Stimulated activated CD4-positive, alpha-beta T cell treated with anti-CD3 and anti-CD28 coated beads, Interleukin-12 subunit alpha, Interleukin-12 subunit beta, amount 100 ng/mL, for 24 hours (primary cell): ENCODE measurements around the gene SYTL1.
"Not testable (repeated sequence)": the region's sequence is repeated elsewhere in the genome, so short reads cannot be mapped to it uniquely, and the experiment has no call there.

Experiments
- DNase-seq, 2 experiments: peaks; one replicate each; pipeline ENCODE4 v3.0.0-alpha.2; 2020; ENCODE audit warnings: low read depth in 2 of 2

The SYTL1 gene

GRCh38 chr1:27384797-27385196 lies 43.0 kb downstream of the SYTL1 start:
- DNase-seq = not testable (repeated sequence)

DNA sequence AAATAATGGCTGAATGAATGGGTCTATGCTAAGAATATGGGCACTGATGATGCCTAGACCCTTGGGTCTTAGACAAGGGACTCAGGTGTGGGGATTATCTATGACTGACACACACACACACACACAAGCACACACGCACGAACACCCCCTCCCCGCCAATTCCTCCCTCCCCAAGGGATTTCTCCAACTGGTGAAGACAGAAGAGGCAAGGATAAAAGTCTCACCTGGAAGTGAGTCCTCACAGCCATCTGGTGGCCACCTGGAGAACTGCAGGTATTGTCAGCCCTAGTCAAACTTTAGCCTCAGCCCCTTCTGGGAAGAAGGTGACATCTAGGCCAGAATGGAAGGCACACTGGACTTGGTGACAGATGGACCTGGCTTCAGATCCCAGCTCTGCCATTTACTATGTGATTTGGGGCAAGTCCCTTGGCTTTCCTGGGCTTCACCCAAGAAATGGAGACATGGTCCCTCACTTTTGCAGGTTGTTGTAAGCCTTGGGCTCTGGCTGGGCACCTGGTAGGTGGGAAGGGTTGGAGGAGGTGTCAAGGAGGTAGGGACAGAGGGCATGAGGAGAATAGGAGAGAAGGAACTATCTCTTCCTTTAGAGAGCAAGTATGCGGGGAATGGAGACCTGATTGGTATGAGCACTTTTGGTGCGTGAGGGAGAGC lies 46.6 kb downstream of the SYTL1 start:
- peak; percentile 44 to 73 for DNase-seq

- DNase-seq = no peak
Measured at GRCh38 chr1:27391511-27392095, 49.8 kb downstream of the SYTL1 start.

- peak; percentile 87 to 93 for DNase-seq
Measured at GRCh38 chr1:27392096-27392777, 50.4 kb downstream of the SYTL1 start, which contains the start of gene GPR3. Gene GPR3 (plus strand): TSS chr1:27392622. CDS start chr1:27393799, 1,177 bp downstream.

DNA sequence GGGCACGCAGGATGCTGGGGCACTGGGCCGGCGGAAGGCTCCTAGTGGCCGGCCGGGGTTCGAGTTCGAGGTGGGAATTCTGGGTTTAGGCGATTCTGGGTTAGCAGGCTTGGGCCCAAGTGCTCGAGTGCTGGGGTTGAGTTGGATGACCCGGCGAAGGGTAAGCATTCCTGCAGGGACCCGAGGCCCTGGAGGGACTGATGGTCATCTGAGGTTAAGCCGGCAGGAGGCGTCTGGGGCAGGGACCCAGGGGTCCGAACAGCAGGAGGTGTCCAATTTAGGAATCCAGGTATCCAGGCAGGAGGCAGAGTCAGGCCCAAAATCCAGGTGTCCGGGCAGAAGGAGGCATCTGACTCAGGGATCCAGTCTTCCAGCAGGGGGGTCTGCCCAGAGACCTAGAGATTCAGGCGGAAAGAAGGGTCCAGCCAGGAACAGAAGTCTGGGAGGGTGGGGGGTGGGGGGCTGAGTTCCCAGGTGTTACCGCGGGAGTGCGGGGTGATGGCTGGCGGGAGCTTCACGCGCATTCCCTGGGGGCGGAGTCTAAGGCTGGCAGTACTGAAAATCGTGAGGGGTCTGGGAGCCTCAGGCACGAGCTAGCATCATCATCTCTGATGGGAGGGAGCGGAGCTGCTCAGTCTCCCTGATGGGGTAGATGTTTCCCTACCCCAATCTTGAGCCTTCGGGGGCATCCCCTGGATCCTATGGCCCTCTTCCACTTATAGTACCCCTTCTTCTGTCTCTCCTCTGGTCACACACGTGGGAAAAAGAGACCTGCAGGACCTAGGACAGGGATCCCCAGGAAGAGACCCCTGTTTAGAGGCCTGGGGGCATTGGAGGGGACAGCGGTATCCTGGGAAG lies 51.2 kb downstream of the SYTL1 start:
- no peak for DNase-seq

DNA sequence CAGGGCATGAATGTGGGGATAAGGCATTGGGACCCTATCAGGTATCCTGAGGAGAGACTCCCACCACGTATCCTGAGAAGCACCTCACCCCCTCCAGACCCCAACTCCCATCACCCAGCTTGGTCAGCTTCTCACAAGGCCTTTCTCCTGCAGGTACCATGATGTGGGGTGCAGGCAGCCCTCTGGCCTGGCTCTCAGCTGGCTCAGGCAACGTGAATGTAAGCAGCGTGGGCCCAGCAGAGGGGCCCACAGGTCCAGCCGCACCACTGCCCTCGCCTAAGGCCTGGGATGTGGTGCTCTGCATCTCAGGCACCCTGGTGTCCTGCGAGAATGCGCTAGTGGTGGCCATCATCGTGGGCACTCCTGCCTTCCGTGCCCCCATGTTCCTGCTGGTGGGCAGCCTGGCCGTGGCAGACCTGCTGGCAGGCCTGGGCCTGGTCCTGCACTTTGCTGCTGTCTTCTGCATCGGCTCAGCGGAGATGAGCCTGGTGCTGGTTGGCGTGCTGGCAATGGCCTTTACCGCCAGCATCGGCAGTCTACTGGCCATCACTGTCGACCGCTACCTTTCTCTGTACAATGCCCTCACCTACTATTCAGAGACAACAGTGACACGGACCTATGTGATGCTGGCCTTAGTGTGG lies 51.9 kb downstream of the SYTL1 start:
- no peak for DNase-seq

DNA sequence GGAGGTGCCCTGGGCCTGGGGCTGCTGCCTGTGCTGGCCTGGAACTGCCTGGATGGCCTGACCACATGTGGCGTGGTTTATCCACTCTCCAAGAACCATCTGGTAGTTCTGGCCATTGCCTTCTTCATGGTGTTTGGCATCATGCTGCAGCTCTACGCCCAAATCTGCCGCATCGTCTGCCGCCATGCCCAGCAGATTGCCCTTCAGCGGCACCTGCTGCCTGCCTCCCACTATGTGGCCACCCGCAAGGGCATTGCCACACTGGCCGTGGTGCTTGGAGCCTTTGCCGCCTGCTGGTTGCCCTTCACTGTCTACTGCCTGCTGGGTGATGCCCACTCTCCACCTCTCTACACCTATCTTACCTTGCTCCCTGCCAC lies 52.4 kb downstream of the SYTL1 start:
- DNase-seq = no peak

GRCh38 chr1:27394925-27395324 lies 53.1 kb downstream of the SYTL1 start:
- no peak for DNase-seq

GRCh38 chr1:27395441-27396195 lies 53.8 kb downstream of the SYTL1 start:
- peak; percentile 52 to 73 for DNase-seq

DNA sequence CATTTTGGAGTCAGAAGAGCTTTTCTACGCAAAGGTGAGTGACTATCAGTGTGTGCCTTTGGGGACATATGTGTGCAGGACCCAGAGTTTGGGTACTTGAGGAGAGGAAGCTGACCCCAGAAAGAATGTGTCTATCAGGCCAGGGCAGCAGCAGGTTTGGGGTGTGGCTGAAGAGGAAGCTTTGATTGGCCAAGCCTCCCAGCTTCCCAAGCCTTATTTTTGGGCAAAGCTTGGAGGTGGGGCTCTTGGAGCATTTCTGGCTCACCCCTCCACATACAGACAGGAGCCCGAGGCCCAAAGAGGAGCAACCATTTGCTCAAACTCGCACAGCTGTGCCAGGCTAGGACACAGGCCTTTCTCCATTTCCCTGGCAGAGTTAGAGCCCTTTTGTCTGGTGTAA lies 55.3 kb downstream of the SYTL1 start:
- no peak for DNase-seq

GRCh38 chr1:27397749-27398148 lies 55.9 kb downstream of the SYTL1 start:
- no peak for DNase-seq

DNA sequence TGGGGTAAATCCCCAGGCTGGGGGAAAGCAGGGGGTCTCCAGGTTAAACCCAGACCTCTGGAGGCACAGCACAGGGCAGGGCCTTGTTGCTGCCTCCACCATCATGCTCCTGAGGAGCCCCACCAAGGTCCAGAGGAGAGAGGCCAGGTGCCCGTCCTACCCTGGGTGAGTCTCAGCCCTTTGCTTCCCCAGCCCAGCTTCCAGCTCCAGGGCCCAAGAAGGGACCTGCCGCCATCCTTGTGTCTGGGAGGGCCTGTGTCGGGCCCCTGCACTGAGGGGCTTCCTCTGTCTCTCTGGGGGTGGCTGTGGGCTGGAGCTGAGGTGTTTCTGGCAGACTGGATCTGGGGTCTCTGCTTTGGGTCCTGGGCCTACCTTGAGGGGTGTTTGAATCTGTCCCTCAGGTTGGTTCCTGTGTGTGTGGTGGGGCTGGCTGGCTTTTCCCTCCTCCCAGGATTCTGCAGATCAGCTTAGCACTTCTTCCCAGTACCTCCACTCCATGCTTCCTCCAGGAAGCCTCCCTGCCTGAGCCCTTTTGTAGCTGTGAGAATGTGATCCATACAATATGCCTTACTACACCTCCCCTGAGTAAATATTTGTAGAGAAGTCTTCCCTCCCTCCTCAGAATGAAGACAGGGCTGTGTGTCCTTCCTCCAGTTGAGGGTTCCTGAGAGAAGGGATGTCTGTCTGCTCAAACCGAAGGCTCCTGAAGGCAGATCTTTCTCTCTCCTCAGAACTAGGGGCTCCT lies 56.8 kb downstream of the SYTL1 start:
- DNase-seq = no peak

- DNase-seq = no peak
Measured at GRCh38 chr1:27399251-27400025, 57.6 kb downstream of the SYTL1 start.

DNA sequence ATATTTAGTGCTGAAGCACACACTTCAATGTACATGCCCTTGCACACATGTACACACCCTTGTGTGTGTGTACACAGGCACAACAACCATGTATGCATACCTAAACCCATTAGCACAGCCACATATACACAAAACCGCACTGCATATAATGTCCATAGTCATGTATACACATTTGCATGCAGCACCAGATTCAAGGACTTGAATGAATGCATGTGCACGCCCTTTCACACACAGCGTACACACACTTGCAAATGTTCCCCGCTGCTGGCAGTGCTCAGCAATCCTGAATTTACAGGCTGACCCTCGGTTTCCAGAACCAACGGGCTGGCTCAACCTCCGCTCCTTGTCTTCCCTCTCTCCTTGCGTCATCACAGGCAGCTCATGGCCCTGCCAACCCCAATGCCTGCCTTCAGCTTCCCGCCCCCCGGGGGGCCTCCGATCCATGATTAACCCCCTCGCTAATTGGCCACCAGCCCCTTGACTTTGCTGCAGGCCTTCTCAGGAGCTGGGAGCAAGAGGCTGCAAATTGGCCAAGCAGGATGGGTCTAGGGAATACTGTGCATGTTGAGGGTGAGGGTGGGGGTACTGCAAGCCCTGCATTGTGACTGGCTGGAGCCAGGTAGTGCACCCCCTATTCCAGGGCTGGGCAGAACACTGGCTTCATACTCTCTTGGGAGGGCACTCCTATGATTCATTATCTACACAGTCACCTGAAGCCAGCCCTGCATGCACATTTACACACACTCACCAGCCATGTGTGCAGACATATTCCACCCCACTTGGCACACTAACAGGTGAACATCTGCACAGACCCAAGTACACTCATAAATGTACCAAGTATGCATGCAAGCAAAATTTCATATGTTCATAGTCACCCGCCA lies 58.5 kb downstream of the SYTL1 start:
- DNase-seq = no peak

DNA sequence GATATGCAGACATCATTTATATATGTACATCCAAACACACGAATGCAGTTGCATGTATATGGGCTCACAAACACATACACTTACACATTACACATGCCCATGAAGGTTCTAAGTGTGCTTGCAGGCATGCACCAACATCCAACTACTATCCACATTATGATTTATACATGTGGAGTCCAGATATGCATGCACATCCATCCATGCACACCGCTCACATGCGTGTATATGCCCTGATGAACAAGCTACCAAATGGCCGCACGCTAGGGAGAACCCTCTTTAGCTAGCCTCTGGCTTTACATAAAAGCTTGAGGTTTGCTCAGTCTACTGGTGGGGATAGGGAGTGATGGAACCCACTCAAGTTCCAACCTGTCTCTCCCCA lies 59.1 kb downstream of the SYTL1 start:
- no peak for DNase-seq

DNA sequence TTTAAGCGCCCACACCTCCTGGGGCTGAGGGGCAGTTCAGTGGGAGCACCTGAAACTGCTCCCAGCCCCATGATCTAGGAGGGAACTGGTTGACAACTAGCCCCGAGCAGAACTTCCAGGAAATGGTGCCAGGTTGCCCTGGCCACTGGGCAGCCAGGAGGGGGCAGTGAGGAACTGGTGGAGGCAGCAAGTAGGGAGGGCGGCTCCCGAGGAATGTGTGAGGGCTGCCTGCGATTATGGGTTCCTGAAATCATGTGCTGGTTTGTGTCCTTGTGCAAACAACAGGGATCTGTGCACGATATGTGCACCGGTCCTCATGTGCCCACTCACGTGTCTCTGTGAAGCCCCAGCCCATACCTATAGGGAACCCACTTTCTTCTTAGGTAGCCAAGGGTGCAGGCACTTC lies 60.5 kb downstream of the SYTL1 start:
- DNase-seq = no peak

GRCh38 chr1:27403065-27403726 lies 61.4 kb downstream of the SYTL1 start:
- DNase-seq = no peak
